NB4 (cell line): Measurements from ENCODE around the gene DENND4C.

ENCODE experiments used
- DNase-seq: peaks from one replicate; pipeline ENCODE4 v3.0.0; 2010; ENCODE audit warnings: low read depth
- H3K4me3 ChIP-seq: one replicate; pipeline ENCODE4 v1.5.1; 2011; ENCODE audit warnings: mild to moderate bottlenecking, low read depth, low read length, moderate library complexity
- MYC ChIP-seq: IDR thresholded peaks from 2 replicates; pipeline ENCODE4 v1.6.1; 2011; ENCODE audit warnings: low read depth, low read length
- POLR2A ChIP-seq: IDR thresholded peaks from 2 replicates; pipeline ENCODE4 v1.6.1; 2011; ENCODE audit warnings: mild to moderate bottlenecking; ENCODE audit not compliant: insufficient read length; ENCODE audit errors: extremely low read depth
- TF ChIP-seq, protein P1 (sequence below): IDR thresholded peaks from one replicate; pipeline ENCODE4 v1.5.1; 2012; ENCODE audit warnings: low read depth, low read length
- TF ChIP-seq, protein P2 (sequence below): IDR thresholded peaks from 2 replicates; pipeline ENCODE4 v1.6.1; 2011; ENCODE audit warnings: low read depth, low read length

The DENND4C gene

DNA sequence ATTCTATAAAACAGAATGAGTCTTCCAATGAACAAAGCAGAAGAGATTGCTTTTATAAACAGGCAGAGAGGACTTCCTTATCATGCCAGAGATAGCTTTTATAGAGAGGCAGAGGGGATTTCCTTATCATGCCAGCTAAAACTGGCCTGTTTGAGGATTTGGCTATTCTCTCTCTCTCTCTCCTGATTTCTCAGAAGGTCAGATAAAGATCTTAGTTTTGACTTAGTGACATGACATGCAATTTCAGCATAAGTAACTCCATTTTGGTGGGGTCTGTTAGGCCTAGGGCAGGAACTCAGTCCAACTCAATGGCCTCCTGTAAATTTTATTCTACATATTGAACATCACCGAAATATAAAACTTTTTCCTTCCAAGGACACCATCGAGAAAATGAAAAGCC is 31.5 kb upstream of the DENND4C start:
- DNase-seq = no peak
- TF ChIP-seq, protein P1, sequence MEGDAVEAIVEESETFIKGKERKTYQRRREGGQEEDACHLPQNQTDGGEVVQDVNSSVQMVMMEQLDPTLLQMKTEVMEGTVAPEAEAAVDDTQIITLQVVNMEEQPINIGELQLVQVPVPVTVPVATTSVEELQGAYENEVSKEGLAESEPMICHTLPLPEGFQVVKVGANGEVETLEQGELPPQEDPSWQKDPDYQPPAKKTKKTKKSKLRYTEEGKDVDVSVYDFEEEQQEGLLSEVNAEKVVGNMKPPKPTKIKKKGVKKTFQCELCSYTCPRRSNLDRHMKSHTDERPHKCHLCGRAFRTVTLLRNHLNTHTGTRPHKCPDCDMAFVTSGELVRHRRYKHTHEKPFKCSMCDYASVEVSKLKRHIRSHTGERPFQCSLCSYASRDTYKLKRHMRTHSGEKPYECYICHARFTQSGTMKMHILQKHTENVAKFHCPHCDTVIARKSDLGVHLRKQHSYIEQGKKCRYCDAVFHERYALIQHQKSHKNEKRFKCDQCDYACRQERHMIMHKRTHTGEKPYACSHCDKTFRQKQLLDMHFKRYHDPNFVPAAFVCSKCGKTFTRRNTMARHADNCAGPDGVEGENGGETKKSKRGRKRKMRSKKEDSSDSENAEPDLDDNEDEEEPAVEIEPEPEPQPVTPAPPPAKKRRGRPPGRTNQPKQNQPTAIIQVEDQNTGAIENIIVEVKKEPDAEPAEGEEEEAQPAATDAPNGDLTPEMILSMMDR = no peak
- TF ChIP-seq MYC (no peak), POLR2A (no peak)
- TF ChIP-seq, protein P2, sequence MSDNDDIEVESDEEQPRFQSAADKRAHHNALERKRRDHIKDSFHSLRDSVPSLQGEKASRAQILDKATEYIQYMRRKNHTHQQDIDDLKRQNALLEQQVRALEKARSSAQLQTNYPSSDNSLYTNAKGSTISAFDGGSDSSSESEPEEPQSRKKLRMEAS = no peak

DNA sequence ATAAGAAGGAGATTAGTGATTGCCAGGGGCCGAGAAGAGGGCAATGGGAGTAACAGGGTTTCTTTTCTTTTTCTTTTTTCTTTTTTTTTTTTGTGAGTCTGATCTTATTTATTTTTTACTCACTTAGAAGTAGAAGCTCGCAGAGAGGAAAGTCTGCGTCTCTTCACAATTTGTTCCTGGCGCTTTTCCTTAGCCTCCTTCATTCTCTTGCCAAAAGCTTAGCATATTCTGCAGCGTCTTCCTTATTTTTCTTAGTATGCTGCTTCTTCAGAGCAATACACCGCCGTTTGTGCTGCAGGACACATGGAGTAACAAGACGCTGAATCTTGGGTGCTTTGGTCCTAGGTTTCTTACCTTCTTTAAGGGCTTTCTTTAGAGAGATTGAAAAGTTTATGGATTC is 30.3 kb upstream of the DENND4C start:
- TF ChIP-seq, protein P2 = no peak
- TF ChIP-seq POLR2A = no peak
- TF ChIP-seq MYC = no peak
- TF ChIP-seq, protein P1 = no peak
- no peak for DNase-seq
- H3K4me3 ChIP-seq = no peak overlapping the region

More for the DNA sequence above, 31.5 kb upstream of the DENND4C start:
- no peak overlapping the region for H3K4me3 ChIP-seq

DNA sequence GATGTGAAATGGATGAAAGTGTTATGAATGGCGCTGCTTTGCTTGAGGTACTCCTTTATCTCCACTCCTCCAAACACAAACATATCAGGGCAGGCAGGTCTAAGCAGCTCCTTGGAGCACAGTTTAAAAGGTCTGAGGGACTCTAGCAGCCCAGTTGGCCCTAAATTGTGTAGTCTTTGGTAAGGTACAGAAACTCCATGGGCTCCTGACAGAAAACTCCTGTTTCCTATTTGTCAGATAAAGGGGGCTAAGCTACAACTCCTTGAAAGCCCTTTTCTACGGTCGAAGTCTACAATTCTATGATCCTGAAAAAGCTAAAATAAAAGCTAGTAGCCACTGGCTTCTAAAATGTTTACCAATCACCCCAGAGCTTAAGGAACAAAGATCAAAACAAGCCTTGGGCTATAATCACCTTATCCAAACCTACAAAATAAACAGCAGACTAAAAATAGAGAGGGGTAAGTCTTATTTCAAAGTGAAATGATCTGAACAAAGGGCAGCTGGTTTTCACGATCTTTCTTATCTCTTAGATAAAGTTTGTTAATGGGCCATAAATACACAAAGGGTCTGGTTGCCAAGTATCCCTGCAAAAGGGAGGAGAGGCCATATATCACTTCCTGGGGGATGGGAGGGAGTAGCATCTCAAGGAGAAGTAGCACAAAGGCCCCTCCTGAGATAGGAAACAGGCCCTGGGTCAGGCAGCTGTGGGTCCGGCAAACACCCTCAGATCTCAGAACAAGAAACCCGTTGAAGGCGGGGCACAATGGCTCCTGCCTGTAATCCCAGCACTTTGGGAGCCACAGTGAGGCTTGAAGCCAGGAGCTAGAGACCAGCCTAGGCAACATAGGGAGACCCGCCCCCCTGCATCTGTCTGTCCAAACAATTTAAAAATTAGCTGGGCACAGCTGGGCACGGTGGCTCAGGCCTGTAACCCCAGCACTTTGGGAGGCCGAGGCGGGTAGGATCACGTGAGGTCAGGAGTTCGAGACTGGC is 28.3 kb upstream of the DENND4C start:
- TF ChIP-seq, protein P1 = no peak
- TF ChIP-seq MYC (no peak), POLR2A (no peak)
- TF ChIP-seq, protein P2 = no peak
- DNase-seq = no peak
- H3K4me3 ChIP-seq = no peak overlapping the region

DNA sequence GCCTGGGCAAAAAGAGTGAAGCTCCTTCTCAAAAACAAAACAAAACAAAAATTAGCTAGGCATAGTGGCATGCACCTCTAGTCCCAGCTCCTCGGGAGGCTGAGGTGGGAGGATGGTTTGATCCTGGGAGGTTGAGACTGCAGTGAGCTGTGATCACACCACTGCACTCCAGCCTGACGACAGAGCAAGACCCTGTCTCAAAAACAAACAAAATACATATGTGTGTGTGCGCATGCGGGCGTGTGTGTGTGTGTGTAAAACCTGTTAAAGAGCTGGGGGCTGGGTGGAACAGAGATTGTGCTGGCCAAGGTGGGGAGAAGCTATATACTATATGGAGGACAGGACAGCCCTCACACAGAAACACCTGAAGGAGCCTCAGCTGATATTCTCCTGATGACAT is 27.4 kb upstream of the DENND4C start:
- TF ChIP-seq, protein P1 = no peak
- no peak for TF ChIP-seq MYC
- no peak overlapping the region for H3K4me3 ChIP-seq
- DNase-seq = no peak

DNA sequence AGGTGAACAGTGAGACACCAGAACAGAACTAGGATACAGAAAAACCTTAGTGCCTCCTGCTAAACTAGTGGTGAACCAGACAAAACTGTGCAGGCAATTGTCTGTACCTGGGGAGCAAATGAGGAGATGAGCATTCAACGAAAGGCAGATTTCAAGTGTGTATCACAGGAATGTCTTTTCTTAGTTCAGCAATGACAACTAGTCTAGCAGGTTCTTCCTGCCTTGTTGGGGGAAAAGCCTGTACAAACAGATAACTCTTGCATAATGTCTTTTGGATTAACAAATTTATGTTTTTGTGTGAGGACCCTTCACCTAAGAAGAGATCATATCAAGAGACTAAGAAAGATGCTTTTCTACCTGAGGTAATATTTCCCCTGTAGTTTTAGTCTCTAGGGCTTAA is 21.8 kb upstream of the DENND4C start:
- H3K4me3 ChIP-seq = no peak overlapping the region
- DNase-seq = no peak
- TF ChIP-seq POLR2A (no peak), MYC (no peak)
- TF ChIP-seq, protein P2 = no peak
- TF ChIP-seq, protein P1 = no peak
